ENCODE data around the gene PON2. TPM values are rescaled to one million over a fixed set of nuclear protein-coding genes. Genes with fewer than 3 reads are reported as not detected.

PON2 gene
- 57.0 and 67.3 TPM in 2 replicates for total RNA-seq

GRCh38 chr7:95434557-95435421 is at the start of gene PON2:
Gene PON2 (minus strand): TSS chr7:95435028. CDS start chr7:95434951, 77 bp downstream.

GRCh38 chr7:95396136-95397032 is 38.4 kb downstream of the PON2 start, which contains the start of gene PON3:
Gene PON3 (minus strand): TSS chr7:95396375. CDS start chr7:95396350, 25 bp downstream.

Other genes with a start within 250 kb of the PON2 start
- not detected in 2 replicates for gene PON1, start 110.5 kb downstream of the PON2 start, total RNA-seq
- gene PON3, start 38.7 kb downstream of the PON2 start, total RNA-seq = 0.09 and 0.66 TPM in 2 replicates
- not detected in 2 replicates for gene ASB4, start 50.9 kb upstream of the PON2 start, total RNA-seq
- gene PDK4, start 161.5 kb upstream of the PON2 start, total RNA-seq = 4.2 and 20.9 TPM in 2 replicates

Measured in endothelial cell of coronary artery (primary cell).